Measurements from ENCODE around the gene LCE3D.

DNA sequence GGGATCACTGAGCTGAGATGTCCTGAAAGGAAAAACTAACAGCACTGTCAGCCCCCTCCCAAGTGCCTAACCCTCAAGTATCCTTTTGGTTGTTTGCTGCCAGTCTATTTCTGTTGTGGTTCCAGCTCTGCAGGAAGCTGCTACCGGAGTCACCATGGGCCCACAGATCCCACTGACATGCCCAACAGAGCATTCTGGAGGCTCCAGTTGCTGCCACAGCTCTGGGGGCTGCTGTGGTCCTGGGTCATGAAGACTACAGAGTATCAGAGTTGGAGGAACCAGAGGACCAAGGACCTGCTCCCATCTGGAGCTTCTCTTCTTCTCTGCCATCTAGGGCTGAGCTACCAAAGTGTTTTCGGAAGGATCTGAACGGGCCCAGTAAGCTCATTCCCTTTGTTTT, 41.7 kb upstream of the LCE3D start:
- no peak for TF ChIP-seq EZH2 (IDR thresholded peaks at IDR 0.05; ENCODE audit: insufficient read depth, poor library complexity, severe bottlenecking)
- TF ChIP-seq EZH2phosphoT487 (IDR thresholded peaks at IDR 0.05; ENCODE audit: insufficient read depth, low read depth): no peak

All from GM23248 (cell line).